GM19099 (cell line): ENCODE measurements around the gene ATG14.

Experiments used
- POLR2A ChIP-seq: IDR thresholded peaks from 3 replicates; pipeline ENCODE4 v1.6.1; 2011; ENCODE audit warnings: low read depth; ENCODE audit not compliant: insufficient read length; ENCODE audit errors: extremely low read depth

ATG14 gene

DNA sequence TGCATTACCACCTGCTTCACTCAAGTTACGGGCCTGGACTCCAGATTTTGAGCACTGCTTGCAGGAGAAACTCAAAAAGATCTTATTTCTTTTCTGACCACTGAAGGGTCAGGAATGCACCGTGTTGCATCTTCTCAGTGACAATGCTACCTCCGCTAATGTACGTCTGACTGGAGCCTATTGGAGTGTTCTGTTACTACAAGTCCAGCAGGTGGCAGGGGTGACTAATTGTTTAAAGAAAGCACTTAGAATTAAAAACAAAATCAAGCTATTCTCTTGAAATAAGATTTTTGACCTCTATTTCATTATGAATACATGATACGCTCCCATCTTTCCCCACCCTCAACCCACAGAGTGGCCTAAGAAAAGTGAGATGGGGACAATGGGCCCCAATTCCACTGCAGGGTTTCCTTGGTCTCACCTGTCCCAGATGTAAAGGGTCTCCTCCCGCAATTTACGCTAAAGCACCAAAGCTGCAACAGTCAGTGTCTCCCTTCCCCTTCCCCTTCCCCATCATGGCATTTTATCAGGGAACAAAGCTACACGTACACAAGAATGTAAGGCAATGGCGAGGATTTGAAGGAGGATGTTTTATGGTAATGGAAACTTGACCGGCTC is 26.5 kb upstream of the ATG14 start:
- TF ChIP-seq POLR2A: no peak

DNA sequence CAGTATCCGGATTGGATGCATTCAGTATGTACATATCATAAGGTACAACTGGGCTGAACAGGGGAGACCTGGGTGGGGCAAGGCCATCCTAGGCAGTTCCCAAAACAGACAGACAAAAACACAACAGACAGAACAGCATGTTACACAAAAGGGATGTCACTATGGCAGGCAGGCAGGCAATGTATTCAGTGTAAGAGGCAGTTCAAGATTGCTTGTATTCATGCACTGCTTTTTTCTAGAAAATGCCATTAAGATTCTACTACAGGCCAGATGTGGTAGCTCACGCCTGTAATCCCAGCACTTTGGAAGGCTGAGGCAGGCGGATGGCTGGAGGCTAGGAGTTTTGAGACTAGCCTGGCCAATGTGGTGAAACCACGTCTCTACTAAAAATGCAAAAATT is 25.3 kb upstream of the ATG14 start:
- TF ChIP-seq POLR2A: no peak

- TF ChIP-seq POLR2A: no peak
These were observed 24.9 kb upstream of the ATG14 start for GRCh38 chr14:55436519-55436918.

- no peak for TF ChIP-seq POLR2A
These were observed 23.2 kb upstream of the ATG14 start for GRCh38 chr14:55434805-55435174.

DNA sequence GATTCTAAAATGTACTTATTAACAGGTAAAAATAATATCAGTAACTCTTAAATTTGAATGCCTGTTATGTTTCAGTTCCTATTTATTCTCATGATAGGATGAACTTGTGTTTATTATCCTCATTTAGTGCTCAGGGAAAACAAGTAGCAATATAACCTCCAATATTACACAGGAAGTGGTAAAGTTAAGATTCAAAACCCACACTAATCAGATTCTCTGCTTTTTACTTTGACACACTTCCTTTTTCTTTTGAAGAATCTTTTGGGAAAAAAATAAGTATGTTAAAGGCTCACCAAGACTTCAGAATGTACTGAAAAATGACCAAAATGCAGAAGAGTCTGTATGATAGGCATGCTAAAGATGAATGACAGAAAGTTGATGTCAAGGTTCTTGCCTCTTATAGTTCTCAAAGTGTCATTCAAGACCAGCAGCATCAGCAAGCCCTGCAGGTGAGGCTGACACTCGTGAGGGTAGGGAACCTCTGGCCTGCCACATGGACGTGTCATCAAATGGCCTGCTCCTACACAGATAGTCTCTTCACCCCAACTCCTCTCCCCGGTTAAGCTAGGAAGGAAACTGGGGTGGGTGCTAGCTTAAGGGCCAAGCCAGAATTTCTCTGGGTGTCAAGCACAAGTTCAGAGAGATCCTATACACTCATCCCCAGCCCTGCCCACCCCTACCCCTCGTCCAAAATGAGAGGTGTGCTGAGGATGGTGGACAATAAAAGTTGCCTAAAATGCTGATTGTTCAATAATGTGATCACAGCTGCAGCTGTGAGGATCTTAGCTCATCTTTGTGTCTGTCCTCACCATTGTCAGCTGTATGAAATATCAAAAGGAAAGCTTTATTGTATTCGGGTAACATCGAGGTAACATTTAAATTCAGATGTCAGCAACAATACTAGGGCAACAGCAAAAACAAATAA is 22.5 kb upstream of the ATG14 start:
- no peak for TF ChIP-seq POLR2A

GRCh38 chr14:55432628-55433027 is 21.0 kb upstream of the ATG14 start:
- no peak for TF ChIP-seq POLR2A

- no peak for TF ChIP-seq POLR2A
These were observed 18.5 kb upstream of the ATG14 start for GRCh38 chr14:55430024-55430690.

- TF ChIP-seq POLR2A: no peak
These were observed 15.8 kb upstream of the ATG14 start for GRCh38 chr14:55427439-55427838.

DNA sequence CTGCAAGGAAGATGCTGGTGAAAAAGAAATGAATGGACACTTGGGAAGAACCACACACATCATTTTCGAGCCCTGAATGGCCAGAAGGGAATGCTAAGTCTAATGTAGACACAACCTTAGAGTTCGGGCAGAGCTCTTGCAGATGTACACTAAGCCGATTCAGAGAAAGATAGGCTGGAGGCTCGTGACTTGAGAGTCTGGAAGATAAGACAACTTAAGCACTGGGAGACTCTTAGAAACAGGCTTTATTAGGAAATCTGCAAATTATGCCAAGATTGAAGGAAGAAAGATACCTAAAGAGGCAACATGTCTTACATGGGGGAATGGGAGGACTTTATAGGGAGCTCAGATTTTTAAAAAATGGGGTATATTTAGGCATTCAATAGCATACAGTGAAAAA is 15.3 kb upstream of the ATG14 start:
- no peak for TF ChIP-seq POLR2A

- TF ChIP-seq POLR2A: no peak
These were observed 13.5 kb upstream of the ATG14 start for GRCh38 chr14:55425091-55425490.

GRCh38 chr14:55423969-55424368 is 12.3 kb upstream of the ATG14 start:
- no peak for TF ChIP-seq POLR2A

DNA sequence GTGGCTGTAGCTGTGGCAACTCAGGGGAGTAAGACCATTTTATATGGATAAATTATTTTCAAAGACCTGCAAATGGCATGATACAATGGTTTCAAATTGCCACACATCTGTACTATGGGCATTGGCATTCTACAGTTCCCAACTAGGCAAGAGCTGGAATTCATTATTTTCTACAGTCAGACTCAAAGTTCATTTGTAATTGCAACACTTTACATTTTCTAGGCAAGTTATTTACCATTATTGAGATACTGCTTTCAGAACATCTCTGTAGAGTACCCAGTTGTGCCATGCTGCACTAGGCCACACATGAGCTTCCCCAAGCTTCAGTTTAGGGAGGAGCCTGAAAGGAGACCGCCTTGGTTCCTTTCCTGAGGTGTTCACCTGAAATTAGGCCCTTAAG is 8.0 kb upstream of the ATG14 start:
- no peak for TF ChIP-seq POLR2A

GRCh38 chr14:55418411-55418810 is 6.8 kb upstream of the ATG14 start:
- TF ChIP-seq POLR2A: no peak

GRCh38 chr14:55417955-55418354 is 6.3 kb upstream of the ATG14 start:
- no peak for TF ChIP-seq POLR2A

GRCh38 chr14:55416866-55417265 is 5.2 kb upstream of the ATG14 start:
- no peak for TF ChIP-seq POLR2A

- no peak for TF ChIP-seq POLR2A
These were observed 2.9 kb upstream of the ATG14 start for GRCh38 chr14:55414551-55414950.

GRCh38 chr14:55412676-55413075 is 1.0 kb upstream of the ATG14 start:
- TF ChIP-seq POLR2A: no peak

DNA sequence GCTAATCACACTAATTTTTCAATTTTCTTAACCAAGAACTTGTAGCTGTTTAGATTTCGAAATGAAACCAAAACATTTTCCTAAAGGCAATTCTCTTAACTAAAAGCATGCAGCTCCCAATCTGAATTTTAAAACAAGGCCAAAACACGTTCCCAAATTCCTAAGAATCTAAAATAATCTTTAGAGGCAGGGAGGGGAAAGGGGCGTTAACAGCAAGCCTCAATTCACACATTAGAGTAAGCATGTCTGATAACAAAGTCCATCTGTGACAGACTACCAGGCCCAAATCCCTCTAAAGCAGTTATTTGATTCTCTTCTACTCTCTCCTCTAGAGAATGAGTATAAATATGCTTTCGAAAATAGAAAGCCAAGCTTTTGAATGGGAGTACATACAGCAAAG is 754 bp downstream of the ATG14 start:
- no peak for TF ChIP-seq POLR2A
